GM11168 (cell line): Measurements from ENCODE around the gene MINDY2.
"Not testable (repeated sequence)": the region's sequence is repeated elsewhere in the genome, so short reads cannot be mapped to it uniquely, and the experiment has no call there.

Experiments used
- in situ Hi-C: fragments of 300-500 bp; cut with MboI; formaldehyde crosslinking; loops from one replicate; pipeline ENCODE4 v1.12.0; 2022; ENCODE audit warnings: low sequenced_read_pairs; ENCODE audit not compliant: unreplicated experiment

The MINDY2 gene

DNA sequence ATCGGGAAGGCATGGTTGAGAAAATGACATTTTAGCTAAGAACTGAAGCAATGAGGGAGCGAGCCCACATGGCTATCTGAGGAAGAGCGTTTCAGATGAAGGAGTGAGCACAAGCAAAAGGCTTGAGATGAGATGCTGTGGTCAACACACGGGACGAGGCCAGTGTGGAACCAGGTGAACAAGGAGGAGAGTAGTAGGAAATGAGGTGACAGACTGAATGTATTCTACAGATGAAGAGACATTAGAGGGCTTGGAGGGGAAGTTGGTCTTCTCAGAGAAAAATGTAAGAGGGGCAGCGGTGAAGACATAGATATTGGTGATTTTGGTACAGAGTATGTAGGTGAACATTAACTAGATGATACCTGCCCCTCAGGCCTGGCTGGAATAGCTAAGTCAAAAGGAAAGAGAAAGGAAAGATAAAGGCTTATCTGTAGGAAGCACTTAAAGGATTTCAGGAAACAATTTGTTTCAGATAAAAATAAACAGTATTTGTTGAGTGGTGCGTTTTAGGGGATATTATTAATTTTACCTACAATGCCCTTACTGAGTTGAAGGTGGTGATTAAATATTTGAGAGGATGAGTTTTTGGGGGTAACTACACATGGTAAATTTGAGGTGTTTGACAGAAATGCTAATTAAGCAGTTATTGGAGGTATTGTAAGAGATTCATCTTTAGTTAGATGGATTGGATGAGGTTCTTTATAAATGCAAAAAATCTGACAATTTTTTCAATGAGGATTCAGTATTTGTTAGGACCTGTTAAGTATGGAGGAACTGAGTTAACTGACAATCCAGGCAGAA, 105.4 kb downstream of the MINDY2 start:
- in situ Hi-C loops, result no loop called here

DNA sequence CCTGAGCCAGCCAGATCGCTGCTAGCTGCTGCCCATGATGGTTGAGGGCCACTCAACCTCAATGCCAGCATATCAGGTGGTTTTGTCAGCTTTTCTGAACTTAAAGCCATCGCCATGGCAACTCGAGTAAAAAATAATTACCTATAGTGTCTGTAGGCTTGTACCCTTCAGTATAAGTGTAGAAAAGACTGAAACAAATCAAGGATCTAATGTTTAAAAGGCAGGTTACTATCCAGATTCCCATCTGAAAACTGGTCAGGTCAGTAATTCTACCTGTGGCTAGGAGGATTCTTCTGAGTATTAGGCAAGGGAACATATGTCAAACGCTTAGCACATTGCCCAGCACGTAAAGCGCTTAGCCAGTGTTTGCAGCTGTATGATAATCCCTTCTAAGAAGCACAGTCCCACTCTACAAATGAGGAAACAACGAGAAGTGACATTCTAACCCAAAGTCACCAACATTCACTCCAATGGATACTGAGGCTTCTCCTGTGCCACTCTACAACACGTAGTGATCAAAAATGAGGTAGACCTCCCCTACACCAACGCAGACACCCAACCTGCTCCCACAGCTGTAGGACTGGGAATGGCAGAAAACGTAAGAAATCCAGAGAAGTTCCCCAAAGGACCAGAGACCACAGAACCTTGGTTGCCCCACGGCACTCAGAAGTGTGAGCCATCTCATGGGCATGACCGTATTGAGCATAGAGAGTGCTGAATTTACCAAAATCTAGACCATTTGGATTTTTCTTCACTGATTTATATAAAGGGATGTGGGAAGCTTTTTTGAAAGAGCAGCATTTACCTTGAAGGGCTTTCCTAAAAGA, 107.1 kb downstream of the MINDY2 start:
- in situ Hi-C loops, result no loop called here

DNA sequence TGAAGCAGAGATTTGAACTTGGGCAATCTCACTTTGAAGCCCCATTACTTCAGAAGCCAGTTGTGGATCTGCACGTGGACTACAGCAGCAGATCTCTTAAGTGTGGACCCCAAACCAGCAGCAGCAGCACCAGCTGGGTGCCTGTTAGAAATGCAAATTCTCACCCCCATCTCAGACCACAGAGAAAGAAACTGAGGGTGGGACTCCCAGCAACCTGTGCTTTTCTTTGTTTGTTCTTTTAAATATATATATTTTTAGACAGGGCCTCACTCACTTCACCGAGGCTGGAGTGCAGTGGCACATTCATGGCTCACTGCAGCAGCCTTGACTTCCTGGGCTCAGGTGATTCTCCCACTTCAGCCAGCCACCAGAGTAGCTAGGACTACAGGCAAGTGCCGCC, 109.2 kb downstream of the MINDY2 start:
- in situ Hi-C loops, result no loop called here

DNA sequence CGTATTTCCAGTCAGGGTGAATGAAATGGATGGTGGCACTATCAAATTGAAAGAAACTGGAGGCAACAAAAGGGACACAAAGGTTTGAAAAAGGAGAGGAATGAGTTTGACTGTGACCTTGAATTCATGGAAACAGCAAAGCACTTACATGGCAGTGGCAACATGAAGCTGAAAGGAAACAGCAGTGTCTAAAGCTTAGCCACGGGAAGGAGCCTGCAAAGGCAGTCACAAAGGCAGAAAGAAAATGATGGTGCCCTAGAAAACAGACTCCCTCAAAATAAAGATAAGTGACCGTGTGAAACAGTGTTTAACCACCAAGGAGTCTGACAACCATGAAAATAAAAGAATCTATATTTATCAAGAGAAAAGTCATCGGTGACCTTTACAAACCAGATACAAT, 111.1 kb downstream of the MINDY2 start:
- in situ Hi-C loops, result no loop called here

DNA sequence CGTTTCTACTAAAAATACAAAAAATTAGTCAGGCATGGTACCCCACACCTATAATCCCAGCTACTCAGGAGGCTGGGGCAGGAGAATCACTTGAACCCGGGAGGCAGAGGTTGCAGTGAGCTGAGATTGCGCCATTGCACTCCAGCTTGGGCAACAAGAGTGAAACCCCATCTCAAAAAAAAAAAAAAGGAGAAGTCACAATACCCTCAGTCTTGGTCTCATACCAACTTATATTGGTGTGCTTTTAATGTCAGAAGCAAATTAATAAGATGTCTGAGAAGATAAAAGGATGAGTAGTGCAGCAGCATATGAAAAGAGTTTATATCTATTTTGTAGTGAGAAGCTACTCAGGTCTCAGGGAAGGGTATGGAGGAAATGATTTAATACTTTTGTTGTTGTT, 112.8 kb downstream of the MINDY2 start:
- in situ Hi-C loops, result not testable (repeated sequence)

DNA sequence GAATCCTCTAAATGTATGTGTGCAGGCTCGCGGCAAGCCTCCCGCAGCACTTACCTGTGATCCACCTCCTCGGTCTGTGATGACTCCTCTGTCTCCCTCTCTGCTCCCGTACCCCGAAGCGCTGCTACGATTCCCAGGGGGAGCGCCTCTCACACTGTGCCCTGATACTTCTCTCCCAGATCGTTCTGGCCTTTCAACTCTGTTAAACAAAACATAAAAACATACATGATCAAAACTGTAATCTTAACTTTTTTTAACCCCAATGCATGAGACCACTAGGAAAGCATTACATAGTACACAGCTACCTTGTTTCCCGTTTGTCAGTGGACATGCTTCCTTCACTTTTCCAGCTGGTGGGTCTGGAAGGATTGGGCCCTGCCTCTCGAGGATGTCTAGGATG, 115.8 kb downstream of the MINDY2 start:
- in situ Hi-C loops, result no loop called here

DNA sequence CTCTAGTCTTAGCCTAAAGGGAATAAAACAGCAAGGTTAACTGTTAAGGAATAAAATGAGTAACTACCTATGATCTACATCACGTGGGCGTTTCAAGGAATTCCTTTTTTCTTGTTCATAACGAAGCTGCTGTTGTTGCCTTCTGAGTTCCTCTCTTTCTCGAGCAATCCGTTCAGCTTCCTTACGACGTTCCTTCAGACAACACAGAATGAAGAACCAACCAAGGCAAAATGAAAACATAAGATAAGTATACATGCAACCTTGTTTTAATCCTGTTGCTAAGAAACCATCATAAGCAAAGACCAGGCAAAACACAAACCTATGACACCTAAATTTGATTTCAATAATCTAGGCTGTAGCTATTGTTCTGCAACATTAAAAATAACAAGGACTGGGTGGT, 118.3 kb downstream of the MINDY2 start:
- in situ Hi-C loops, result no loop called here

DNA sequence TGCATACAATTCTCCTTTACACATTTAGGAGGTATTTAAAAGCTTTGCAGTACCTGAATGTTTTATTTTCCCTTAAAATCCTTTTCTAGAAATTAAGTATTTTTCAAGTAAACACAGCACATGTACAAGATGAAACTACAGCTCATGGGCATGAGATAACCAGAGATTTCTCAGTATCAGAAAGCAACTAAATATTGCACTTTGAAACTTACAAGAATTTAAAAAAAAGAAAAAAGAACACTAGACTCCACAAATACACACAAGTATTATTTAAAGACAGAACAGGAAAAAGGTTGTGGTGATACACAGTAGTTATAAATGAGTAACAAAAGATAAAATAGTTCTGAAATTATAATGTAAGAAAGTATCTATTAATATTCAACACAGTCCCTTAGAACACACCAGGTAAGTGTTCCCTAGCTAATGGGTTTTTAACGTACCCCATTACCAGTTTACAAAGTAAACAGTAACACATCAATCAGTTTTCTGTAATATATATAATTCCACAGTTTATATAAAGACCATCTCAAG, 127.1 kb downstream of the MINDY2 start:
- in situ Hi-C loops, result no loop called here

DNA sequence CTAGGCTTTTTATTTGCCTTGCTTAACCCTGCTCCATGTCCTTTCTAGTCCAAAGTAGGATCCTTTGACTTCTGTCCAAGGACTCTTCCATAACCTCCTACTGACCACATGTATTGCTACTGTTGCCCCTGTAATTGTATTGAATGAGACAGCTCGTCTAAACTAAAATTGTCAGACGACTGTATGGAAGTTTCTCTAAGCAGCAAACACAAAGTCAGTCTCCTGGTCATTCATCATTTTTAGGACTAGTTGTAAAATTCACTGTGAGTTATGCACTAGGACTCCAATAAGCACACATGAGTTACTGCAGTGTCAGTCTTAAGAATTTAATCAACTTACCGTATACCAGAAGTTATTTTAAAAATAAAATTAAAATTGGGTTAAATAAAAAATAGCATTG, 129.5 kb downstream of the MINDY2 start:
- in situ Hi-C loops, result no loop called here

DNA sequence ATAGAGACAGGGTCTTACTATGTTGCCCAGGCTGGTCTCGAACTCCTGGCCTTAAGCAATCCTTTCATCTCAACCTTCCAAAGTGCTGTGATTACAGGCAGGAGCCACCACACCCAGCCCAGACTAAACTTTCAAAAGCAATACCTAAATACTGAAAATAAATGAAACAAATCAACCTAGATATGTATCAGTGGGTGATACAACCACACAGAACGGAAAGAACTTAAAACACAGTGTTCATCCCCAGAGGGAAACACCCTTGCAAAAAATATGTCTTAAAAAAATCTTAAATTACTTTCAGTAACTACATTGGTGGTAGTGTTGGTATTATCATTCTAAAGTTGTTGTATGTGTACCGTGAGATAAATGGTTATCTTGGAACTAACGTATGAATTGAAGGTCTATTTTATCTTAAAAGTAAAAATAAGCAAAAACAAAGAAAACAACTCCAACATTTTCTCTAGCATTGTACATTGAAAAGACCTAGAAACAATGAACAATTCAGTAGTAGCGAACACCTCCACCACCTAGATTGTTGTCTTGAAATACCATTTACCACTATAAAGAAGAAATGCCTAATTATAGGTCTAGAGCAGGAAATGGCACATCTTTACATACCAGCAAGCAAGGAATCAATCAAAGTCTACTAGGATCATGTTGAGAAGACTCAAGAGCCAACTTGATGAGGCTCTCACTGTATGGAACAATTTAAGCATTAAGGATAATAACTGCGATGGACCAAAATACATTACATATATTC, 137.6 kb downstream of the MINDY2 start:
- in situ Hi-C loops, result no loop called here

DNA sequence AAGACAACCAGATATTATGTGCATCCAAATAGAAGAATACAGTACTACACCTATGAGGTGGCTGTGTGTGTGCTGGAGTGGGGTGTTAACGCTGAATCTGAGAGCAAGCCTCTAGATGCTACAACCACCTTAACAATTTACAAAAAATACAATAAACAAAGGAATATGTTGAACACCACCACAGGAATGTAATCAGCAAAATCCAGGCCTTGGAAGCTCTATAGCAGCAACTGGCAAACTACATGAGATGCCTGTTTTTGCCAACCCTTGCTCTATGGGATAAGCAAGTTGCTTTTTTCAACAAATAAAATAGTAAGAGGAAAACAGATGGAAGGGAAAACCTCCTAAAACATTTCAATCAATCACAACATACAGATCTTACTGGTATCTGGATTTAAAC, 138.5 kb downstream of the MINDY2 start:
- in situ Hi-C loops, result no loop called here

DNA sequence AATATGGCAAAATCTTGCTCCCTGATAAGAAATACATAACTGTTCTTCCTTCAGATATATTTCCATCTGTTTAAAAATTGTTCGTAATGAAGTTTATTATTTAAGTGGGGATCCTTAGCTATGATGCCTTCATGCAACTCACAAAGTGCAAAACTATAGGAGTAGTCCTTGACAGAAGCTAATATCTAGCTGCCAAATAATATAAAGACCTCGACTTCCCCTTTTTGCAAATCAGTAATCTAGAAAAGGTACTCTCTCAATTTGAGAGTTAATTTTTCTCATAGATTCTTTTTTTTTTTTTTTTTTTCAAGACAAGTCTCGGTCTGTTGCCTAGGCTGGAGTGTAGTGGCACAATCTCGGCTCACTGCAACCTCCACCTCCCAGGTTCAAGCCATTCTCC, 139.4 kb downstream of the MINDY2 start:
- in situ Hi-C loops, result no loop called here
